AG08396 (cell line): ENCODE data around the gene ITGB2.

Experiments used
- DNase-seq: peaks from one replicate; pipeline ENCODE4 v3.0.0; 2012; ENCODE audit warnings: low spot score, mixed read lengths

Gene ITGB2

GRCh38 chr21:44846485-44847260 lies 74.0 kb downstream of the ITGB2 start:
- DNase-seq: peak; percentile 79

GRCh38 chr21:44846224-44846484 lies 74.5 kb downstream of the ITGB2 start:
- no peak for DNase-seq

- peak; percentile 82 for DNase-seq
These were observed 75.1 kb downstream of the ITGB2 start for GRCh38 chr21:44845418-44846223.

DNA sequence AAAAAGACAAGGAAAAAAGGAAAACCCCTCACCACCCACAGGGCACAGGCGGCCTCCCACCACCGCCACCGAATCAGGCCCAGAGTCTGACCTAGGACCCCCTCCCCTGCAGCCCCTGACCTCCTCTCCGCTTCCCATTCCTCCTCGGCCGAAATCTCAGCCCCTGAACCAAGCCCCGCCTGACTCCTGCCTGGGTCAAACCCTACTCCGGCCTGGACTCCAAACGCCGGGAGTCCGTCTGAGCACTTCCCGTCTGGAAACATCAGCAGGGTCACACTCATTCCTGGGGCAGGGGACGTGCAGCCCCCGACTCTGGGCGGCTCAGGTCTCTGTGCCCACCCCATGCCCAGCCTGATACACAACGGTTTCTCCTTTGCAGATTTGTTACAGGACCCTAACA lies 76.4 kb downstream of the ITGB2 start:
- no peak for DNase-seq

DNA sequence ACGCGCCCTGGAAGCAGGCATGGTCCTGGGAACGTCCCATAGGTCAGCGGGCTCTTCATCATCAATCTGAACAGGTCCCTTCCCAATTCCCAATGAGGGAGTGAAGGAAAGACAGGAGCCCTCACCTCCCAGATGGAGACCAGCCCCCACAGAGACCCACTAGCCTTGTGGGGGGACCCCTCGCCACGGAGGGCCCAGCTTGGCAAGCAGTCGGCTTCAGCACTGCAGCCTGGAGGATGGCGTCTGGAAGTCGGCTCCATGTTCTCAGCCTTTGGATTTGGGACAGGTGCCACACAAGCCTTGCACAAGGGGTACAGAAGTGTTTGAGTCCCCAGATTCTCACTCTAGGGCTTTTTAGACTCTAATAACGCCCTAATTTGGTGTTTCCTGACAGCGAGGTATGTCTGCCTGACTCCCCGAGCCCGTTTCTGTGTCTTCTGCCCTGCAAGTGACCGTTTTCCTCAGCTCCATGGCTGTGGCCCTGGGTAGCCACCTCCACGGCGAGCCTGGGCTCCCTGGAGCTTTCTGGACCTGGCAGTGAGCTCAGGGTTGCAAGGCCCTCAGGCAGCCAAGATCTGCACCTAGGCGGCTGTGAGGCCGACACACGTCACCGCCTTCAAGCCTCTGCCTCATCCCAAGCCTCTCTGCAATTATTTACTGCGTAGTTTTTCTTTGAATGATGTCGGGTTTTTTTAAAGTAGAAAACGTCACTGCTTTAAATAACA lies 77.8 kb downstream of the ITGB2 start:
- no peak for DNase-seq

- DNase-seq: no peak
These were observed 78.6 kb downstream of the ITGB2 start for GRCh38 chr21:44842087-44842486.

GRCh38 chr21:44840771-44841170 lies 79.9 kb downstream of the ITGB2 start:
- DNase-seq: no peak

GRCh38 chr21:44838951-44839350 lies 81.7 kb downstream of the ITGB2 start:
- no peak for DNase-seq

GRCh38 chr21:44838039-44838895 lies 82.4 kb downstream of the ITGB2 start:
- no peak for DNase-seq

DNA sequence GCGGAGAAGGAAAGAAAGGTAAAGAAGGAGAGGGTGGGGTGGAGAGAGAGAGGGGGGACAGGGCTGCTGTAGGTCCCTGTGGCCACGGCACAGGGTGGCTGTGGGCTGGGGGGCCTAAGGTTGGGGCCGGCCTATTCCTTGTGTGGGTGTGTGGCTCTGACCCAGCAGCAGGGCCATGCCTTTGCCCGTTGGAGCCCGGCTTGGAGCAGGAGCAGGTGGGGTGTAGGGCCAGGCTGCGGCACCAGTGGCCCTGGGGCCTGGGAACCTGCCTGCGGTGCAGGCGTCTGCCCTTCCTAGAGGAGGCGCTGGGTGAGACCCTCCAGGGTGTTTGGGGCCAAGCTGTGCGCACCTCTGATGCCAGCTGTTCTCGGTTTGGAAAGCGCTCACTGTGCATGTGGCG lies 83.2 kb downstream of the ITGB2 start:
- DNase-seq: no peak

GRCh38 chr21:44836666-44837471 lies 83.8 kb downstream of the ITGB2 start:
- peak; percentile 55 for DNase-seq

GRCh38 chr21:44836349-44836665 lies 84.4 kb downstream of the ITGB2 start:
- DNase-seq: no peak
